GM19099 (cell line): ENCODE data around the gene OVOL1.

ENCODE experiments used
- POLR2A ChIP-seq: IDR thresholded peaks from 3 replicates; pipeline ENCODE4 v1.6.1; 2011; ENCODE audit warnings: low read depth; ENCODE audit not compliant: insufficient read length; ENCODE audit errors: extremely low read depth

Gene OVOL1

GRCh38 chr11:65786786-65787636 lies at the start of gene OVOL1:
Gene OVOL1, plus strand, starts transcription at chr11:65787063. Its CDS starts 311 bp downstream, at chr11:65787374.
- no peak for TF ChIP-seq POLR2A

GRCh38 chr11:65739022-65739421 lies 47.8 kb upstream of the OVOL1 start:
- no peak for TF ChIP-seq POLR2A

- TF ChIP-seq POLR2A, result no peak
Measured at GRCh38 chr11:65741185-65741584, 45.7 kb upstream of the OVOL1 start.

- no peak for TF ChIP-seq POLR2A
Measured at GRCh38 chr11:65742353-65742752, 44.5 kb upstream of the OVOL1 start.

GRCh38 chr11:65743681-65744025 lies 43.2 kb upstream of the OVOL1 start:
- TF ChIP-seq POLR2A, result no peak

- TF ChIP-seq POLR2A, result no peak
Measured at GRCh38 chr11:65744026-65744698, 42.7 kb upstream of the OVOL1 start.

- no peak for TF ChIP-seq POLR2A
Measured at GRCh38 chr11:65744699-65745042, 42.2 kb upstream of the OVOL1 start.

- no peak for TF ChIP-seq POLR2A
Measured at GRCh38 chr11:65745049-65745448, 41.8 kb upstream of the OVOL1 start.

- no peak for TF ChIP-seq POLR2A
Measured at GRCh38 chr11:65764434-65764833, 22.4 kb upstream of the OVOL1 start.

GRCh38 chr11:65766535-65766934 lies 20.3 kb upstream of the OVOL1 start:
- TF ChIP-seq POLR2A, result no peak

GRCh38 chr11:65767406-65767805 lies 19.5 kb upstream of the OVOL1 start:
- no peak for TF ChIP-seq POLR2A

- TF ChIP-seq POLR2A, result no peak
Measured at GRCh38 chr11:65770951-65771567, 15.8 kb upstream of the OVOL1 start.

GRCh38 chr11:65771589-65772112 lies 15.2 kb upstream of the OVOL1 start:
- no peak for TF ChIP-seq POLR2A

GRCh38 chr11:65773784-65774411 lies 13.0 kb upstream of the OVOL1 start:
- TF ChIP-seq POLR2A, result no peak
